ENCODE data around the gene PTMS. TPM values are rescaled to one million over a fixed set of nuclear protein-coding genes. Genes with fewer than 3 reads are reported as not detected.
A peak's percentile ranks its signal among the peaks of the same experiment; 100 is the strongest.

PTMS gene
- total RNA-seq, 1 experiment from 2014 or later, result 422 TPM

DNA sequence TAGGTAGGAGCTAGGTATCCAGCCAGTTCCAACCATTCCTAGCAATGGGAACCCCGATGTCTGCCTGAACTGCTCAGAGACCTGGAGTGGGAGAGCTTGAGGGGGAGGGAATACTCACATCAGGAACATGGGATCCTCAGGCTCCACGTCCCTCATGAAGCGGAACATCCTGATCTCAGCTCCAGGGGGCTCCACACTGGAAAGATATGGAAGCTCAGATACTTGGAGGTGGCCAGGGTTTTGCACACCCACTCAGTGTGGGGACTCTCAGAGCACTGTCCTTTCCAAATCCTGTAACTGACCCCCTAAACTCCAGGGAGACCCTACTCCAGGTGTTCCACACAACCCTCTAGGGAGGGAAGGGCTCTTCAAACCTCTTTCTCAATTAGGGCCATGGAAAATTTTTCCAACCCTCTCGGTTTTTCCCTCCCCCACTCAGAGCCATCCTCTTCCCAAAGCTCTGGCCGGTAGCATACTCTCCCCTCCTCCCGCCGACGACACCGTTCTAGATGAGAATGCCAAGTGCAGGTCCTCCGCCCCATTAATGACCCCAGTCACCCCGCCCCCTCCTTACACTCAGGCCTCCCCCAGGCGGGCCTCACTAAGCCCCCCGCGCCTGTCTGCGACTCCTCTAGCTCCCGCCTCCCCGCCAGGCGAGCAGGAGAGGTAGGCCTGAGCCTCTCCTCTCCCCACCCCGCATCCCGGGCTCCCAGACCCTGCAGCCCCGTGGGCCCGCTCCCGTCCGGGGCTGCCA is 13.8 kb upstream of the PTMS start:
- Histone ChIP-seq H3K56ac (ENCODE audit: insufficient read length, low read depth, low read length) (no peak overlapping the region), H2BK5ac (ENCODE audit: insufficient read length, low read length) (no peak overlapping the region), H2AFZ (ENCODE audit: low read length) (no peak overlapping the region), H3K27ac (ENCODE audit: insufficient read length, low read depth, low read length) (no peak overlapping the region), H2BK12ac (ENCODE audit: insufficient read length, low read depth, low read length) (no peak overlapping the region), H2AK5ac (ENCODE audit: insufficient read length, low read length) (no peak overlapping the region), H3K4me1 (ENCODE audit: insufficient read depth, low read length) (peaks cover 6% of the 10 kb centered on the region; the same call in 1 of the 2 replicates), H3K4ac (ENCODE audit: low read depth, low read length) (no peak overlapping the region; the same call in 1 of the 2 replicates), H2BK20ac (ENCODE audit: low read depth, low read length, poor library complexity, severe bottlenecking) (no peak overlapping the region), H3K23ac (ENCODE audit: insufficient read length, low read depth, low read length) (no peak overlapping the region), H4K91ac (ENCODE audit: insufficient read length, low read depth, low read length) (no peak overlapping the region), H3K18ac (ENCODE audit: insufficient read length, low read depth, low read length) (peak overlapping the region; percentile 92), H3K79me2 (ENCODE audit: insufficient read depth, low read length) (peaks cover 4% of the 10 kb centered on the region), H3K14ac (ENCODE audit: insufficient read depth, low read length) (peak overlapping the region; percentile 90), H4K8ac (replicated peaks; ENCODE audit: insufficient read length, low read depth, low read length) (no peak overlapping the region), H3K79me1 (ENCODE audit: insufficient read depth, low read depth, low read length, poor library complexity, severe bottlenecking) (peaks cover 8% of the 10 kb centered on the region), H4K5ac (ENCODE audit: insufficient read length, low read depth, low read length) (no peak overlapping the region), H4K20me1 (ENCODE audit: control insufficient read depth, insufficient read depth, insufficient read length) (no peaks in the 10 kb centered on the region), H3K4me2 (ENCODE audit: insufficient read depth, insufficient read length, low read length) (peak overlapping the region; percentile 94), H3K23me2 (ENCODE audit: insufficient read length, low read depth, low read length, poor library complexity, severe bottlenecking) (peaks cover 3% of the 10 kb centered on the region), H3K9me3 (ENCODE audit: control insufficient read depth, low read depth, low read length) (no peaks in the 10 kb centered on the region), H2BK120ac (ENCODE audit: low read depth, low read length, poor library complexity, severe bottlenecking) (no peak overlapping the region), H2BK15ac (ENCODE audit: low read depth, low read length) (no peak overlapping the region), H3T11ph (ENCODE audit: low read length) (no peak overlapping the region), H3K27me3 (ENCODE audit: insufficient read depth, low read length) (no peaks in the 10 kb centered on the region), H3K9ac (ENCODE audit: extremely low read depth, insufficient read length, low read length) (peak overlapping the region; percentile 91)
- peak overlapping the region; percentile 86 to 99 (median 92) for H3K27ac Mint-ChIP-seq
- H3K36me3 Mint-ChIP-seq (ENCODE audit: insufficient read depth in 1 of 3, low read depth in 3 of 3), result peaks cover 39 to 50% (median 49%) of the 10 kb centered on the region in 3 experiments; a peak in 6 of 7 replicates
- peak overlapping the region; percentile 91 to 98 for H3K4me3 Mint-ChIP-seq
- TF ChIP-seq, protein P1, sequence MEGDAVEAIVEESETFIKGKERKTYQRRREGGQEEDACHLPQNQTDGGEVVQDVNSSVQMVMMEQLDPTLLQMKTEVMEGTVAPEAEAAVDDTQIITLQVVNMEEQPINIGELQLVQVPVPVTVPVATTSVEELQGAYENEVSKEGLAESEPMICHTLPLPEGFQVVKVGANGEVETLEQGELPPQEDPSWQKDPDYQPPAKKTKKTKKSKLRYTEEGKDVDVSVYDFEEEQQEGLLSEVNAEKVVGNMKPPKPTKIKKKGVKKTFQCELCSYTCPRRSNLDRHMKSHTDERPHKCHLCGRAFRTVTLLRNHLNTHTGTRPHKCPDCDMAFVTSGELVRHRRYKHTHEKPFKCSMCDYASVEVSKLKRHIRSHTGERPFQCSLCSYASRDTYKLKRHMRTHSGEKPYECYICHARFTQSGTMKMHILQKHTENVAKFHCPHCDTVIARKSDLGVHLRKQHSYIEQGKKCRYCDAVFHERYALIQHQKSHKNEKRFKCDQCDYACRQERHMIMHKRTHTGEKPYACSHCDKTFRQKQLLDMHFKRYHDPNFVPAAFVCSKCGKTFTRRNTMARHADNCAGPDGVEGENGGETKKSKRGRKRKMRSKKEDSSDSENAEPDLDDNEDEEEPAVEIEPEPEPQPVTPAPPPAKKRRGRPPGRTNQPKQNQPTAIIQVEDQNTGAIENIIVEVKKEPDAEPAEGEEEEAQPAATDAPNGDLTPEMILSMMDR (conservative IDR thresholded peaks at IDR 0.05), result peak; percentile 42; the same call in 2 of the 3 replicates
- no CpG with 5 or more reads among the region's 24 CpGs for WGBS (ENCODE audit: extremely low coverage, insufficient read length, low lambda C conversion rate)
- H3K27me3 Mint-ChIP-seq (ENCODE audit: low read depth), result no peaks in the 10 kb centered on the region
- peaks cover 21 to 26% of the 10 kb centered on the region in 2 experiments for H3K4me1 Mint-ChIP-seq
- DNase-seq, result peak; percentile 68
- no peaks in the 10 kb centered on the region for H3K9me3 Mint-ChIP-seq
